Uterus (tissue), 2 donors: ENCODE results near the gene SFSWAP.
"Not testable (repeated sequence)": the region's sequence is repeated elsewhere in the genome, so short reads cannot be mapped to it uniquely, and the experiment has no call there.

Experiments
- POLR2A ChIP-seq, 2 donors: fragments of 450-650 bp; IDR thresholded peaks; one replicate each; pipeline ENCODE4 v1.6.1; 2016; ENCODE audit warnings: antibody characterized with exemption in 2 of 2, mild to moderate bottlenecking in 1 of 2, moderate library complexity in 1 of 2
- TF ChIP-seq, protein P1 (sequence below), 4 experiments: fragments of 200-600 bp in 2 of 4; fragments of 450-650 bp in 2 of 4; sonication (generic) in 2 of 4; IDR thresholded peaks; one replicate each; pipeline ENCODE4 v1.5.1; 2016 to 2019; ENCODE audit warnings: antibody characterized with exemption in 4 of 4, mild to moderate bottlenecking in 2 of 4, moderate library complexity in 1 of 4

DNA sequence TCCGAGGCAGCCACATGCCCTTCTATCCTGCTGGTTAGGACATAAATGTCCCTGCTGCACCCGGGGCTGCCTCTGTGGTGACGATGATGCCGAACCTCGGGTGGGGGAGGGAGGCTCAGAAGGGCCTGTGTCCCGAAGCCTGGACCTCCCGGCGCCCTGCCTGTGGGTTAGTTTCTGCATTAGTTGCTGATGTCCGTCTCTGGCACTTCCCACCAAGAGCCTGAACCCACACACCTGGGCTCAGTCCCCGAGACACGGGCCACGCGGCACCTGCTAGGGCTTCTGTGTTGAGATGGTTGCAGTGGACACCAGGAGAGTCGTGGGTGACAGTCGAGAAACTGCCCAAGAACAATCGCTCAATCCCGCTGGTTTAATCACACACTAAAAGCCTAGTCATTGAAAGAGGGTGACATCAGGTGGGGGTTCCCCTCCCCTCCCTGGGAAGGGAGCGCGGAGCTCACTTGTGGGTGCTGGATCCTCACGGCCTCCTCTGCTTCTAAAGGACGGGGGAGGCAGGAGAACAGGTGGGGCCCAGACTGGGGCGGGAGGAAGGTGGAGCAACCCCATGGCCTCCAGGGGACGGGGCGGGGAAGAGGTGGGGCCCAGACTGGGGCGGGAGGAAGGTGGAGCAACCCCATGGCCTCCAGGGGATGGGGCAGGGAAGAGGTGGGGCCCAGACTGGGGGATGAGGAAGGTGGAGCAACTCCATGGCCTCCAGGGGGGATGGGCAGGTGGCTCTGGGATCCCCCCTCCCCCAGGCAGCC is 29.0 kb upstream of the SFSWAP start:
- TF ChIP-seq, protein P1, sequence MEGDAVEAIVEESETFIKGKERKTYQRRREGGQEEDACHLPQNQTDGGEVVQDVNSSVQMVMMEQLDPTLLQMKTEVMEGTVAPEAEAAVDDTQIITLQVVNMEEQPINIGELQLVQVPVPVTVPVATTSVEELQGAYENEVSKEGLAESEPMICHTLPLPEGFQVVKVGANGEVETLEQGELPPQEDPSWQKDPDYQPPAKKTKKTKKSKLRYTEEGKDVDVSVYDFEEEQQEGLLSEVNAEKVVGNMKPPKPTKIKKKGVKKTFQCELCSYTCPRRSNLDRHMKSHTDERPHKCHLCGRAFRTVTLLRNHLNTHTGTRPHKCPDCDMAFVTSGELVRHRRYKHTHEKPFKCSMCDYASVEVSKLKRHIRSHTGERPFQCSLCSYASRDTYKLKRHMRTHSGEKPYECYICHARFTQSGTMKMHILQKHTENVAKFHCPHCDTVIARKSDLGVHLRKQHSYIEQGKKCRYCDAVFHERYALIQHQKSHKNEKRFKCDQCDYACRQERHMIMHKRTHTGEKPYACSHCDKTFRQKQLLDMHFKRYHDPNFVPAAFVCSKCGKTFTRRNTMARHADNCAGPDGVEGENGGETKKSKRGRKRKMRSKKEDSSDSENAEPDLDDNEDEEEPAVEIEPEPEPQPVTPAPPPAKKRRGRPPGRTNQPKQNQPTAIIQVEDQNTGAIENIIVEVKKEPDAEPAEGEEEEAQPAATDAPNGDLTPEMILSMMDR (IDR thresholded peaks at IDR 0.05) = not testable (repeated sequence)
- TF ChIP-seq POLR2A (IDR thresholded peaks at IDR 0.05) = not testable (repeated sequence)
